Renal pelvis (tissue), 12 donors: Measurements from ENCODE around the gene OPN1MW. TPM values are rescaled to one million over a fixed set of nuclear protein-coding genes. Genes with fewer than 3 reads are reported as not detected.
"Not testable (repeated sequence)": the region's sequence is repeated elsewhere in the genome, so short reads cannot be mapped to it uniquely, and the experiment has no call there.

Source experiments
- DNase-seq: peaks from one replicate; pipeline ENCODE4 v3.0.0-alpha.2; 2013
- long read RNA-seq, 16 experiments: transcript quantifications; one replicate each; lab custom pipeline, GENCODE V29; 2026
- polyA plus RNA-seq, 3 donors: library from polyadenylated mRNA; unstranded; fragments of 120-200 nt; gene quantifications; one replicate each; pipeline ENCODE4 v1.2.1, GENCODE V29; 2013; ENCODE audit not compliant: insufficient read length in 3 of 3

Gene OPN1MW
- polyA plus RNA-seq = not detected
- long read RNA-seq, donor 1 = 0 reads
- long read RNA-seq, donor 2 = 0 reads
- long read RNA-seq, donor 3 = 0 reads
- long read RNA-seq, donor 4 = 0 reads
- long read RNA-seq, donor 5 = 0 reads
- long read RNA-seq, donor 6 = 0 reads
- long read RNA-seq, donor 7 = 0 reads
- long read RNA-seq, donor 8 = 0 reads
- long read RNA-seq, donor 9 = 0 reads
- long read RNA-seq, donor 10 = 0 reads
- long read RNA-seq, donor 11 = 0 reads
- long read RNA-seq, donor 12 = 0 reads
- long read RNA-seq, donor 13 = 0 reads
- long read RNA-seq, donor 14 = 0 reads
- long read RNA-seq, donor 15 = 0 reads
- long read RNA-seq, donor 16 = 0 reads

GRCh38 chrX:154182296-154182695, at the start of gene OPN1MW:
TSS of gene OPN1MW (plus strand) at chrX:154182596. CDS start at chrX:154182678, 82 bp downstream.
- DNase-seq = not testable (repeated sequence)

- DNase-seq = no peak
Measured at GRCh38 chrX:154135458-154136229, 46.8 kb upstream of the OPN1MW start.

- DNase-seq = peak; percentile 61
Measured at GRCh38 chrX:154136627-154137161, 45.7 kb upstream of the OPN1MW start.

DNA sequence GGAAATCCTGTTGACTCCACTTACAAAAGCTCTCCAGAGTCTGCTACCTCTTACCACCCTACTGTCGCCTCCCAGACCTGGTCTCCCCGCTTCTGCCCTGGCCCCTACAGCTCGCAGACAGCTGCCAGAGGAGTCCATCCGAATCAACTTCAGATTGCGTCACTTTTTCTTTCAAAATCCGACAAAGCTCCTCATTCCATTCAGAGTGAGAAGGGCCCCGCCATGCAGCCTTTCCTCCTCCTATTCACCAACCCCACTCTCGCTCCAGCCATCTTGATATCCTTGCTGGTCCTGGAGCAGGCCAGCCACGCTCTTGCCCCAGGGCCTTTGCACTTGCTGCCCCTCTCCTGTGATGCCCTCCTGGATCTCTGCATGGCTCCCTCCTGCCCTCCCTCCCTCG, 43.5 kb upstream of the OPN1MW start:
- DNase-seq = no peak

DNA sequence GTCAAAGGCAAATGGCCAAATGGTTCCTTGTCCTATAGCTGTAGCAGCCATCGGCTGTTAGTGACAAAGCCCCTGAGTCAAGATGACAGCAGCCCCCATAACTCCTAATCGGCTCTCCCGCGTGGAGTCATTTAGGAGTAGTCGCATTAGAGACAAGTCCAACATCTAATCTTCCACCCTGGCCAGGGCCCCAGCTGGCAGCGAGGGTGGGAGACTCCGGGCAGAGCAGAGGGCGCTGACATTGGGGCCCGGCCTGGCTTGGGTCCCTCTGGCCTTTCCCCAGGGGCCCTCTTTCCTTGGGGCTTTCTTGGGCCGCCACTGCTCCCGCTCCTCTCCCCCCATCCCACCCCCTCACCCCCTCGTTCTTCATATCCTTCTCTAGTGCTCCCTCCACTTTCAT, 42.2 kb upstream of the OPN1MW start:
- DNase-seq = no peak

GRCh38 chrX:154140742-154141141, 41.7 kb upstream of the OPN1MW start:
- no peak for DNase-seq

DNA sequence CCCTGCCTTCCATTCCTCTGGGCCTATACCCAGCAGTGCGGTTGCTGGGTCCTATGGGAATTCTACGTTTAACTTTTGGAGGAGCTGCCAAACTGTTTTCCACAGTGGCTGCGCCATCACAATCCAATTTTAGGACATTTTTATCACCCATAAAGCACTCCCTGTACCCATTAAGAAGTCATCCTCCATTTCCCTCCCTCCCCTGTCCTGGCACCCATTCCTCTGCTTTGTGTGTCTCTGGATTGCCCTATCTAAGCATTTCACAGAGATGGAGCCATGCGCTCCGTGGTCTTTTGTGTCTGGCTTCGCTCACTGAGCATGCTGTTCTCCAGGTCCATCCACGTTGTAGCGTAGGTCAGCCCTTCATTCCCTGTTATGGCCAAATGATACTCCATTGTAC, 40.0 kb upstream of the OPN1MW start:
- no peak for DNase-seq

GRCh38 chrX:154142950-154143745, 39.2 kb upstream of the OPN1MW start:
- DNase-seq = no peak

GRCh38 chrX:154144010-154144409, 38.4 kb upstream of the OPN1MW start, which contains the start of gene OPN1LW:
TSS of gene OPN1LW (plus strand) at chrX:154144243. CDS start at chrX:154144284, 41 bp downstream.
- DNase-seq = not testable (repeated sequence)

DNA sequence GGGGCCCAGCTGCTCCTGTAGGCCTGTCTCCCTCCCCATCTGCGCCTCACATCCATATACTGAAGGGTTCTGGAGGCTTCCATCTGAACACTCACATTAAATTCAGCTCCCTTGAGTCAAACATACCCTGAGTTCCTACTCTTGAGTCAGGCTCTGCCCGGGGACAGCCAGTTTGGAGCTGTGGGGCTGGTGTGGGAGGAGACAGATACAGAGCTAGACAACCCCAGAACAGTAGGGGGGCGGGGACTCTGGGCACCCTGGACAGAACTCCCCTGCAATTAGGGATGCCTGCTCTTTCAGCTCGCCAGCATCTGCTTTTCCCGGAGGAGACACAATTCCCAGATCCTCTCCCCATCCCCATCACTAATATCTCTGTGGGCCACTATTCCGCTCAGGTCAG, 31.4 kb upstream of the OPN1MW start:
- not testable (repeated sequence) for DNase-seq

DNA sequence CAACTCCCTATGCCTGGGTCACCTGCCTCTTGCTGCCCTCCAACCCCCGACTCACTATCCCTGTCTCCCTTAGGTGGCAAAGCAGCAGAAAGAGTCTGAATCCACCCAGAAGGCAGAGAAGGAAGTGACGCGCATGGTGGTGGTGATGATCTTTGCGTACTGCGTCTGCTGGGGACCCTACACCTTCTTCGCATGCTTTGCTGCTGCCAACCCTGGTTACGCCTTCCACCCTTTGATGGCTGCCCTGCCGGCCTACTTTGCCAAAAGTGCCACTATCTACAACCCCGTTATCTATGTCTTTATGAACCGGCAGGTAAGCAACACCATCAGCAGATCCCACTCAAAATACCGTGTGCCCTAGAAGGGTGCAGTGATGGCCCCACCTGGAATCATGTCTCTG, 26.2 kb upstream of the OPN1MW start:
- not testable (repeated sequence) for DNase-seq

- DNase-seq = not testable (repeated sequence)
Measured at GRCh38 chrX:154157207-154157606, 25.2 kb upstream of the OPN1MW start.

- not testable (repeated sequence) for DNase-seq
Measured at GRCh38 chrX:154159345-154159744, 23.1 kb upstream of the OPN1MW start.

DNA sequence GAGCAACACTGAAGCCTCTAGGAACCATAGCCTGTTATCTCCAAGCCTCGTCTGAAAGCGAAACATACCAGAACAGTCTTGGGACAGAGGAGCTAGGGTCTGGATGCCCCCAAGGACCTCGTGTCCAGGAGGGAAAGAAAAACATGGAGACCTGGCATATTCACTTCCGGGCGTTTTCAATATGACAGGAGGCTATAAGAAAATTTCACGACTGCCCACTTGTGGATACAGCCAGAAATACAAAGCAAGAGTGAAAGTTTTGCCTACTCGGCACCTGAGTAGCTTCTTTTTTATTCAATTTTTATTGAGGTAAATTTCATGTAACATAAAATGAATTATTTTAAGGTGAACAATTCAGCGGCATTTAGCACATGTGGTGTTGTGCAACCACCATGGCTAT, 17.5 kb upstream of the OPN1MW start:
- DNase-seq = not testable (repeated sequence)

DNA sequence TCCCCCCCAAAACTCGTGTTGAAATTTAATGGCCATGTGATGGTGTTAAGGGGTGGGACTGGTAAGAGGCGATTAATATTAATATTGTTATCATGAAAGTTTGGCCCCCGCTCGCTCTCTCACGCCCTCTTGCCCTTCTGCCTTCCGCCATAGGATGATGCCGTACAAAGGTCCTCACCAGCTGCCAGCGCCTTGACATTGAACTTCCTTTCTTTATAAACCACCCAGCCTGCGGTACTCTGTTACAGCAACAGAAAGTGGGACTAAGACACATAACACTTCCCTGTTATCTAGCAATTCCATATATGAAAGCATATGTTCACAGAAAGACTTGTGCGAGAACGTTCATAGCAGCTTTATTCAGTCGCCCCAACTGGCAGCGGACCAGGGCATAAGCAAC, 14.0 kb upstream of the OPN1MW start:
- not testable (repeated sequence) for DNase-seq

GRCh38 chrX:154172535-154172943, 9.9 kb upstream of the OPN1MW start:
- DNase-seq = not testable (repeated sequence)

GRCh38 chrX:154174356-154174755, 8.0 kb upstream of the OPN1MW start:
- not testable (repeated sequence) for DNase-seq

- DNase-seq = not testable (repeated sequence)
Measured at GRCh38 chrX:154183794-154184193, 1.4 kb downstream of the OPN1MW start.

GRCh38 chrX:154192846-154193245, 10.4 kb downstream of the OPN1MW start:
- not testable (repeated sequence) for DNase-seq

DNA sequence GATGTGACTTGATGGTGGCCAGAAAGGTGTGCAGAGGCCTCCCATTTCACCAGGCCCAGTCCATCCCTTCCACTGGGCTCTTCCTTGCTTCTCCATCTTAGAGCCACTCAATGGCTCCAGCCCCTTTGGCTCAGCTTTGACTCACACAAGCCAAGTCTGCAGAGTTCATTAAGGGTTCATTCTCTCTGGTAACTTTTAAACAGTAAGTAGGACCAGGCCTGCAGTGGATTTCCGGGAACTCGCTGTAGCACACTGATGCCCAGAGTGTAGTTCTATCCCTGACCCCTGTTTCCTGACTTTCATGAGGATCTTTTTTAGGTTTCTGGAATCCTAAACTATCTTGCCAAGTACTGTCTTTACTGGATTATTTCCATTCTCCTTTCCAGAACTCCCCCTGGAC, 11.9 kb downstream of the OPN1MW start:
- not testable (repeated sequence) for DNase-seq

GRCh38 chrX:154196466-154196865, 14.1 kb downstream of the OPN1MW start:
- not testable (repeated sequence) for DNase-seq
